RPMI7951 (cell line): ENCODE data around the gene CRCP. TPM values are rescaled to one million over a fixed set of nuclear protein-coding genes. Genes with fewer than 3 reads are reported as not detected.
A peak's percentile ranks its signal among the peaks of the same experiment; 100 is the strongest.
"Not testable (repeated sequence)": the region's sequence is repeated elsewhere in the genome, so short reads cannot be mapped to it uniquely, and the experiment has no call there.

Source experiments
- DNase-seq: peaks from one replicate; pipeline ENCODE4 v3.0.0-alpha.2; 2012; ENCODE audit warnings: low read depth
- total RNA-seq: library from RNA; depleted of rRNA; stranded (reverse); fragments of >200 nt; shearing (Covaris generic); gene quantifications from 2 replicates; pipeline ENCODE4 v1.2.3, GENCODE V29; 2014

CRCP gene
- total RNA-seq, 1 experiment from 2014 or later: 27.0 TPM

DNA sequence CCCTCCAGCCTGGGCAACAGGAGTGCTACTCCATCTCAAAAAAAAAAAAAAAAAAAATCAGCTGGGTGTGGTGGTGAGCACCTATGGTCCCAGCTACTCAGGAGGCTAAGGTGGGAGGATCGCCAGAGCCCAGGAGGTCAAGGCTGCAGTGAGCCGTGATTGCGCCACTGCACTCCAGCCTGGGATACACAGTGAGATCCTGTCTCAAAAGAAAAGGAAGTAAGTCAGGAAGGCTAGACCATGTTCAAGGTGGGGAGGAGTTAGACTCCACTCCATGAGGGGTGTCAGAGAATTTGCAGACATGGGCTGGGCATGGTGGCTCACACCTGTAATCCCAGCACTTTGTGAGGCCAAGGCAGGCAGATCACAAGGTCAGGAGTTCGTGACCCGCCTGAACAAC is 6.2 kb upstream of the CRCP start:
- not testable (repeated sequence) for DNase-seq

DNA sequence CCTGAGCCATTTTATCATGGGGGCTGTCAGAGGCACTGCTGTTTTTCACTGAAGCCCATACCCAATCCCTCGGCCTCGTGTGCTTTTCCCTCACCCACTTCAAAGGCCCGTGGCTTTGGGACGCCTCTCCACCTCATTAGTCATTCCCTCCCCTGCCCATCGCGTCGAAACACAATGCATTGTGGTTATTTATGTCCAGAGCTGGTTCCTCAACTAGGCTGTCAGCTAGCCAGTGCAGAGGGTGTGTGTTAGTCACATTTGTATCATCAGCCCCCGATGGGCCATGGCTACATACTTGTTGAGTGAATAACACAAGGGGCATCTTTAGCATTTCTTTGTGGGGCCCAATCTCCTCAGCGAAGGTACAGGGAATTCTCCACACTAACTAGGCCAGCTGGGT is 3.8 kb upstream of the CRCP start:
- DNase-seq: peak; percentile 97

DNA sequence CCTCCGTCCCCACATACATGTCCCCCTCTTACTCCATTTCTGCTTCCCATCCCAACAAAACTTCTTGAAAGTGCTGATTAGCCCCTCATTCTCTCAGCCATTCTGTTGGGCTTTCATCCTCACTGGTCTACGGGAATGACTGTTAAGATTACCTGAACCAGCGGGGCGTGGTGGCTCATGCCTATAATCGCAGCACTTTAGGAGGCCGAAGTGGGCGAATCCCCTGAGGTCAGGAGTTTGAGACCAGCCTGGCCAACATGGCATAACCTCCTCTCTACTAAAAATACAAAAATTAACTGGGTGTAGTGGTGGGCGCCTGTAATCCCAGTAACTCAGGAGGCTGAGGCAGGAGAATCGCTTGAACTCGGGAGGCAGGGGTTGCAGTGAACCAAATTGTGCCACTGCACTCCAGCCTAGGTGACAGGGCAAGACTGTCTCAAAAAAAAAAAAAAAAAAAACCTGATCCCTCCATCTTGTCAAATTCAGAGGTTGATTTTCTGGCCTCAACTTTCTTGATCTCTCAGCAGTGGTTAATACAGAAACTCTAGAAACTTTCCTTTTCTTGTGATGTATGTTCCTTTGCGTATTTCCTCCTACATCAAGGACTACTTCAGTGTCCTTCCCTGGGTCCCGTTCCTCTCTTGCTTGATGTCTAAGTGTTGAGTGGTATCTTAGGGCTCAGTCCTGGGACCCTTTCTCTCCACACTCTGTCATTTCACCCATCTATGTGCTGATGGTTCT is 2.2 kb downstream of the CRCP start:
- DNase-seq: not testable (repeated sequence)

DNA sequence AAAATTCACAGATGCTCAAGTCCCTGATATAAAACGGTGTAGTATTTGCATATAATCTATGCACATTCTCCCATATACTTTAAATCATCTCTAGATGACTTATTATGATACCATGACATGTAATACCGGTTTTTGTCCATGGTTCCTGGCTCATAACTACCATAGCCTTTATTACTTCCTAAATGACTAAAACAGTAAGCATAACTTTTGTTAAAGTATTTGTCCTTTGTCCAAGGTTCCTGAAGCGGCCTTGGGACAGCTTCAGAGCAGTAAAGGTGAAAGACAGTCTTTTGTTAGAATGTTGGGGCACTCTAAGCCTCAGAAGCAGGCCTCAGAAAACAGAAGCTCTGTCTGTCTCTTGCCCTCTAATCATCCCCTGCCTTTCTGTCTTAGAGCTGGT is 4.0 kb downstream of the CRCP start:
- no peak for DNase-seq

DNA sequence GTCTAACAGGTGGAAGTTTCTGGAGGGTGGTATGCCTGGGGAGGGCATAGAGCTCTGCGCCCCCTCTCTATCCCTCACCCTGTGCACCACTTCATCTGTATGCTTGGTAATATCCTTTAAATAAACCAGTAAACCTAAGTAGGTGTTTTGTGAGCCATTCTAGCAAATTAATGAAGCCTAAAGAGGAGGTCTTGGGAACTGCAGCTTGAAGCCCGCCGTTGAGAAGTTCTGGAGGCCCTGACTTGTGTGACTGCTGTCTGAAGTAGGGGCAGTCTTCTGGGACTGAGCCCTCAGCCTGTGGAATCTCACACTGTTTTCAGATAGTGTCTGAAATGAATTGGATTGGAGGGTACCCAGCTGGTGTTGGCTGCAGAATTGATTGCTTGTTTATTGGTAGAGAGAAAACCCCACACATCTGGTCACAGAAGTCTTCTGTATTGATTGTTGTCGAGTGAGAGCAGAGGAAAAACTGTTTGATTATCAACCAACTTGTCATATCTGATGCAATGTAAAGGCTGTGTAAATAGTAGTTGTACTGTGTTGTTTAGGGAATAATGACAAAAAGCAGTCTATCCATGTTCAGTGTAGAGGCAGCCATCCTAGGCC is 4.7 kb downstream of the CRCP start:
- no peak for DNase-seq

DNA sequence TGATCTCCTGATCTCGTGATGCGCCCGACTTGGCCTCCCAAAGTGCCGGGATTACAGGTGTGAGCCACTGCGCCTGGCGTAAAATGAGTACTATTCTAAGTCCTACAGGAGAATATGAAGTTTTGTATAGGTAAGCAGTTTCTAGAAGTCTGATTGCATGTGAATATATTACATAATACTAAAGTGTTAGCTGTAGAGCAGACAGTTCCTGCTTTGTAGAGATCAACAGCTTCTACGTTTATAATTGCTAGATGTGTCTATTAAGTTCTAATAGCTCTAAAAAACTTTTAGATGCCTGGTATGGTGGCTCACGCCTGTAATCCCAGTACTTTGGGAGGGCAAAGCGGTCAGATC is 8.5 kb downstream of the CRCP start:
- DNase-seq: no peak

DNA sequence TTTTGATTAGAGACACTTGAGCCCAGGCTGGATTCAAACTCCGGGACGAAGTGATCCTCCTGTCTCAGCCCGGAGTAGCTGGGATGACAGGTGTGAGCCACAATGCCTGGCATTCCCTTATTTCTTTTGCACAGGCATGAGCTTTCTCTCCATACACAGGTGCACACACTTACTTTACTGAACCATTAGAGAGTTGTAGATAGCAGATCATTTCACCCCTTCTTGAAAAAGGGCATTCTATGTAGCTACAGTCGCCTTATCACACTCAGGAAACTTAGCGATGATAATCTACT is 9.9 kb downstream of the CRCP start:
- not testable (repeated sequence) for DNase-seq

DNA sequence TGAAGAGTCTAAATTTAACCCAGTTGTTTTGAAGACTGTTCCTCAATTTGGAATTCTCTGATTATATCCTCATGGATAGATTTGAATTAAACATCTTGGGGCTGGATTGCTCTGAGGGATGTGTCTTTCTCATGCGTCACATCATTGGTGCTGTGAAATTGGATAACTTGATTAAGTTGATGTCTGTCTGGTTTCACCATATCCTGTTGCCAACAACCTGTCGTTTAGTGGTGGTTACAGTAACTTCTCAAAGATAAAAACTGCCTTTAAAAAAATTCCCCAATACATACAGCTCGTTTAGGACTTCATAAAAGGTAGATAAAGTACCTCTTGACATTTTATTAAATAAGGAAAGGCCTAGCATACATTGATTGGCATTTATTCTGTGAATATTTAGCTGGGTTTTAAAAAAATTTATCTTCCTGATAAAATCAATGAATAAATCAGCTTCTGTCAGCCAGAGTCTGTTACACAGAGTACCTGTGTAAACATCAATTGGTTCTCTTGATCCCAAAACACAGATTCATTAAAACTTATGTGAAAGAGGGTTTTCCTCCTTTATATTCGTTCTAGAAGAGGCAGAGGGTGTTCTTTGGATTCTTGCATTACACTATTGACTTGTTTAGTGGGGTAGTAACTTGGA is 10.5 kb downstream of the CRCP start:
- DNase-seq: no peak

DNA sequence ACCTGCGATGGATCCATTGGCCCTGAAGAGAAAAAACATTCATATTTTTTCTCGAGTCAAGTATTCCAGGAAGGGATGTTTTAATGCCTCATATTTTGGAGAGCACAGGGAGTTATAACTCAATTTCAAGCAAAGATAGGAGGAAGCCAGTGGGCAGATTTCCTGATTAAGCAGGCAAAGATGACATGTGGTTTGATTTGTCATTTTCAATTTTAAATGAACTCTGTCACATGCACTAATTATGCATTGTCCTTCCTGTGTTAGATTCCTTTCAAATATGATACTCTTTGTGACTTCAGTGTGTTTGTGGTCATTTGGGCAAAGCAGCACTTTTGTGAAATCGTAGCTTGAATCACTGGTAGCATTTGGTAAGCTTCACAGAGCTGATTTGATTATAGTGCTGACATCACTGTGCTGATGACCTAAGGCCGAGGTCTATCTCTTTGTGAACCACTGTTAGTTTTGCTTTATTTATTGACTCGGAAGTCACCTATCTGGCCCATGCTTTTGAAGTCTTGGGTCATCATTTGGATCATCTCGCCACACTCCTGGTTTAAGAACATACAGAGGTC is 11.2 kb downstream of the CRCP start:
- not testable (repeated sequence) for DNase-seq

DNA sequence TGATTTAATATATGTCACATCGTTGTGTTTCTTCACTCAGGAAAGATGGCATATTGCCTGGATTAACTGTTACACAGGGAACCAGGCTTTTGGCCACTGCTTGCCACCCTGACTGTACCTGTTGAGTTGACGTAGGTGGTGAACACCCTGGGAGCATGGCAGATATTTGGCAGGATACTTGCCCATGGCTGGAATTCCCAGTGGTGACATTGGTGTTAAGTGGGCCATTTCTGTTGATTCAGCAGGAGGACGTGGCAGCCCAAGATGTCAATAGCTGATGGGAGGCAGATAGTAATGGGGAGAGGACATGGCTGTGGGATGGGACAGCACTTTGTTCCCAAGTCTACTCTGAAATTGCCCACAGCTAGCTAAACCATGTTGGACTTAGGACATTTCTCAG is 12.5 kb downstream of the CRCP start:
- not testable (repeated sequence) for DNase-seq

DNA sequence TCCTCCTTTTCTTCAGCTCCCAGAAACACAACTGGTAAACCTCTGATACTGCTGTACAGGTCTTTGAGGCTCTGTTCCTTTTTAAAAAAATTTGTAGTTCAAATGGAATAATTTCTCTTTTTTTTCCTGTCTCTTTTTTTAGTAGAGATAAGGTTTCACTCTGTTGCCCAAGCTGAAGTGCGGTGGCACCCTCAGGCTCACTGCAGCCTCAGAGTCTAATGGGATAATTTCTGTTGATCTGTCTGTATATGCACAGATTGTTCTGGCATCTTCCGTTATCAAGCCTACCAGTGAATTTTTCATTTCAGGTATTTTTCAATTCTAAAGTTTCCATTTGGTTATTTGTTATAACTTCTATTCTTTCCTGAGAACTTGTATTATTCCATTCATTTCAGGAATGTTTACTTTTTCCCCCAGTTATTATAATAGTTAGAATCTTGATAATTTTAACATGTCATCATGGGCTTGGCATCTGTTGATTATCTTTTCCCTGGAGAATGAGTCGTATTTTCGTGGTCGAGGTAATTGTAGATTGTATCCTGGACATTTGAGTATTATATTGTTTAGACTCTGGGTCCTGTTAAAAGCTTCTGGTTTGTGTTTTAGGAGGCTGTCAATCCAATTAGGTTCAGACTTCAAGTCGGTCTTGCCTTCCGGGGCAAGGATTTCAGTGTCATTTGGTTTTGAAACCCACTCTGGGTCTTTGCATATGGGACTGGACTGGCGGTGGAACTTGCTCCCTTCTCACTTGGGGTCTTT is 24.5 kb downstream of the CRCP start:
- peak; percentile 24 for DNase-seq

DNA sequence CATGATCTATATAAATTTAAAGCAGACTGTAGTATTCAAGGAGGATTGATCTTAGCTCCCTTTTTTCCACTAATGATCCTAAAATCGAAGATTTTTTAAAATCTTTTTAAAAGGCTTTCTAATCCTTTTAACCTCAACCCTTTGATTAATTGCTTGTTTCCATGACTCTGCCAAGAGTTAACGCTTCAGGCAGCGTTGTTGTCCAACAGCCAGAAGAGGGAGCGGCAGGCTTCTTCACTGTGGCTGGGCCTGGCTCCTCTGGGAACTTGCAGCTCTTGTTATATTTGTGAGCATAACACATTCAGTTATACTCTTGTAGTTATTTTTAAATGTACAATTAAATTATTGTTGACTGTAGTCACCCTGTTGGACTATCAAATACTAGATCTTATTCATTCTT is 26.3 kb downstream of the CRCP start:
- peak; percentile 63 for DNase-seq

DNA sequence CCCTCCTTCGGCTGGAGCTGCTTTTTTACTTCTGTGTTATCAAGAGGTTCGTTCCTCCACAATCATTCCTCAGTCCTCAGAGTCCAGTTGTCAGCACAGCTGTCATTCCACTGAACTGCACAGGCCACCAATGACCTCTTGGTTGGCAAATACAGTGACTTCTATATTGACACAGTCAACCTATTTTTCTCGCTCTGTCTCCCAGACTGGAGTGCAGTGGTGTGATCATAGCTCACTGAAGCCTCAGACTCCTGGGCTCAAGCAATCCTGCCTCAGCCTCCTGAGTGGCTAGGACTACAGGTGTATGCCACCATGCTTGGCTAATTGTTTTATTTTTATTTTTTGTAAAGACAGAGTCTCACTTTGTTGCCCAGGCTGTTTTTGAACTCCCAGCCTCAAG is 27.7 kb downstream of the CRCP start:
- DNase-seq: no peak

DNA sequence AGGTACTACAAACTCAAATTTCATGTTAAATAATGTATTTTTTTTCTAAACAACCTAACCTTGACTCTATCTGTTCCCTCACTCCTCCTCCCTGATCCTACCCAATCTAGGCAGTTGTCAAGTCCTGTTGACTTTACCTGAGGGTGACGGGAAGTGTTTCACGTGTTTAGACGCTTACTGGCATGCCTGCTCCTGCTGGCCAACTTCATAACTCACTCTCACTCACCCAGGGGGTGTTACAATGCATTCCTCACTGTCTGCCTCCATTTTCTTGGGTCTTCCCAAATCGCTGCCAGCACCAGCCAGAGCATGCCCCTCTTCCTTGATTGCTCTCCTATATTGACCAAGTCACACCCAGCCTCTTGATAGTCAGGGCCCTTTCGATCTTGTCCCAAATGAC is 28.3 kb downstream of the CRCP start:
- no peak for DNase-seq

DNA sequence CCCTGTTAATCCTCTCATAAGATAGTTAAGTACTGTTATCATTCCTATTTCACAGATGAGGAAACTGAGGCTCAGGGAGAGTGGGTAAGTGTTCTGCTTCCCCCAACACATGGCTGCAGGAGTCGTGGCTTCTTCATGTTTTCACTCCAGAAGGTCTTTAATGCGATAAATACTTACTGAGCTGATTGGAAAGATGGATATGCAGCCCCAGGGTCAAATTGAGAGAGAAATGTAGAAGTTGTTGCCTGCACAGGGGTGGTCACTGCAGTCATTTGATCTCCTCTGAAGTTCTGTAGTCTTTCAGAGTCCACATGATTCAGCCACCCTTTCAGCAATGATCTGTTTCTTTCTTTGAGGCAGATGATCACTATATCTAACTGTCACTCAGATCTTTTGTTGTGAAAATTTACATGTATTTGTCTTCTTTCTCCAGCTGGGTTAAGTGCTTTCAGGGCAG is 29.3 kb downstream of the CRCP start:
- no peak for DNase-seq

DNA sequence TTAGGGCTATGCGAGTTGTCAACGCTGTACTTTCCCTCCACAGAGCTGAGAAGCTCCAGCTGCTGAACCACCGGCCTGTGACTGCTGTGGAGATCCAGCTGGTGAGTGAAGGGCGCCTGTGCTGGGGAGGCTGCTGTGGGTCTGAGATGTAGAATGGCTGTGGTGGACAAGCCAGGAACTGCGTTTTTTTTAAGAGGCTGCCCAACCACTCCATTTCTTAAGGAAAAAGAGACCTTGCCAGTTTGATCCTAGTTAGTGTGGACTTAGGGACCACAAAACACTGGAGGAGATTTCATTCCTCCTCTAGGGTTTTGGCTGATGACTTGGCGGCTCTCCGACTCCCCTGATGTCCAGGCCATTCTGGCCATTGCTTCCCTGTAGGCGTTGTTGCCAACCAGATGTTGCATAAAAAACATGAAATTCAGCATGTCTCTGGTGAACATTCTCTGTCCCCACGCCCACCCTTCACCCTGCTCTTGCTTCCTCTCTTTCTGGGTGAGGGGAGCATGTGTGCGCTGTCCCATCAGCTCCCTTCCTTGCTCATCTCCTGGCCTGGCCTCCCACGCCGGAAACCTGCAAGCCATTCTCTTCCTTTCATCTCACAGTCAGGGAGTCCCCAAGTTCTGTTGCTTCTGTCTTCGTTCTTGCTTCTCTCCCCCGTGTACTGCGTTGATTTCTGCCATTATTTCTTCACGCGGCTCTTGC is 30.9 kb downstream of the CRCP start:
- no peak for DNase-seq

DNA sequence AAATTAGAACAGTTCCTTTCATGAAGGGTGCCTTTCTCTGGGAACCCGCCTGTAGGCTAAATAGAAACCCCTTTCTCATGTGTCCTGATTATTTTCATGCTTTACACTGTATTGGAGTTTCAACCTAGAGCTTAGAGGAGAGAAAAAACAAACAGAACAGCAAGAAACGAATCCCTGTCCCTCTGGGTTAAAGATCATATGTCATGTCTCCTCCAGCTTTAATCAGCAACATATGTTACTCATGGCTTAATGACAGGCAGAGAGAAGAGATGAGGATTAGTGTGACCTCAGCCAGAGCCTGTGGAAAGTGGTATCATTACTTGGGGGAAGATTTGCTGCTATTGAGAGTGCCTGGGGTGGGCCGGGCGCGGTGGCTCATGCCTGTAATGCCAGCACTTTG is 32.1 kb downstream of the CRCP start:
- DNase-seq: peak; percentile 75

DNA sequence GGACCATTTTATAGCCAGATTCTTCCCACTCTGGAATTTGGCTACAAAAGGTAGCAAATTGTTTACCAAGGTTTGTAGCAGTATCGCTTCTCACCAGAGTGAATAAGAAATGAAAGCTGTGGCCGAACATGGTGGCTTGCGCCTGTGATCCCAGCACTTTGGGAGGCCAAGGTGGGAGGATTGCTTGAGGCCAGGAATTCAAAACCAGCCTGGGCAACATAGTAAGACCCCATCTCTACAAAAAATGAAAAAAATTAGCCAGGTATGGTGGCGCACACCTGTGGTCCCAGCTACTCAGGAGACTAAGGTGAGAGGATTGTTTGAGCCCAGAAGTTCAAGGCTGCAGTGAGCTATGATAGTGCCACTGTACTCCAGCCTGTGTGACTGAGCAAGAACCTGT is 33.0 kb downstream of the CRCP start:
- not testable (repeated sequence) for DNase-seq

DNA sequence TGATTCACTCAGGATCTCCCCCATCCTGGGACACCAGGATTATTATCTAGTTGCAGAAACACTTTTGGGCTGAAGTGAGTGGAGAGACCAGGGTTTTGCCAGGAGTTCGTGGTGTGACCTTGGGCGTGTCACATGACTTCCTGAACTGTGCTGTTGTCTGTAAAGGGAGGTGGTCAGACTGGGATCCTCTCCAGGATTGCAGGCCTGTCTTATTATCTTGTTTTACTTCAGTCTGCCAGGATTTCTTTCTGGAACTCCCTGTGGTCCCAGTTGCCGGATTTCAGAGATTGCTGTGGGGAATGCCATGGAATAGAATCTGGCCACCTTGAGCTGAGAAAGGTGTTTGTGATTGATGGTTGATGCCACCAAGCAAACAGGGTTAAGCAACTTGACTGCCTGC is 35.8 kb downstream of the CRCP start:
- DNase-seq: peak; percentile 80

DNA sequence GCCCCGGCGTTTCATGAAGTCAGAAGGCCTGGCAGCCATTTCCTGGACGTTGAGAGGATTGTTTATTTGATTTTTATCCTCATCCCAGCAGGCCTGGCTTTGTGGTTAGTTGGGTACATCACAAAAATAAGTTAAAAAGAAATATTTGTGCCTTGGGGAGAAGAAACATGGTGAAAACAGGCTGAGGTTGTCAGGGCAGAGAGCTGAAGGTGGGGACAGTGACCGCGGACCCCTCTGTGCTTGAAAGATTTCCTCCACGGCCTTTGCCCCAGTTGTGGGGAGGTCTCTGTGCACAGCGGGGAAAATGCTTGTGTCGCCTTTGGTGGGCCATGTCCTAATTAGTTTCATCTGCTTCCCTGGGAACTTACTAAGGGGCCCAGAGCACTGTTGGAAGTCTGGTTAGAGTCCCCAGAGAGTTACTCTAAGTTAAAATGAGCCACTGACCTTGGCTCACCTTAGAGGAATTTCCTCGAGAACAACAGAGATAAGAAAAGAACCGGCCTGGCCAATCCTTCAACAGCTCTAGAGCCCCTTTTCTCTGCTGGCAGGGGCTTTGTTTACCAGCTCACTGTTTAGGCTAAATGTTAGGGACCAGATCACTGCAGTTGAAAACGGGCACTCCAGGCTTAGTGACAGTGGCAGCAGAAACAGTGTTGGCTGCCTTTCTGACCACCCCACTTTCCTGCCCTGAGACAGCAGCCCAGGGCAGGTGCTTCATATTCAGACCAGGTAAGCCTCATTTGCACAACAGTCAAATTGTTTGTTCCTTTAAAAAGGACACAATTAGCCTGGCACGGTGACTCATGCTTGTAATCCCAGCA is 37.9 kb downstream of the CRCP start:
- no peak for DNase-seq

DNA sequence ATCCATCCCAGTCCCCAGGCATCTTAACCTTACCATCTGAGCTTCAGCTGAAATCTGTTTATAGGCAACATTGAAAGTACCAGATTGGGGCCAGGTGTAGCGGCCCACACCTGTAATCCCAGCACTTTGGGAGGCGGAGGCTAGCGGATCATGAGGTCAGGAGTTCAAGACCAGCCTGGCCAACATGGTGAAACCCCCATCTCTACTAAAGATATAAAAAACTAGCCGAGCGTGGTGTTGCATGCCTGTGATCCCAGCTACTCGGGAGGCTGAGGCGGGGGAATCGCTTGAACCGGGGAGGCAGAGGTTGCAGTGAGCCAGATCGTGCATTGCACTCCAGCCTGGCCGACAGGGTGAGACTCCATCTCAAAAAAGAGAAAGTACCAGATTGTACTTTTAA is 39.0 kb downstream of the CRCP start:
- no peak for DNase-seq
